ENCODE measurements around the gene SERPINA1. TPM values are rescaled to one million over a fixed set of nuclear protein-coding genes. Genes with fewer than 3 reads are reported as not detected.

SERPINA1 gene
- total and polyA plus RNA-seq, 2 experiments from 2014 or later: 0.16 to 0.65 TPM

- WGBS, 2 experiments (ENCODE audit: low coverage in 1 of 2, low lambda C conversion rate in 2 of 2, missing lambda C conversion rate in 2 of 2): 91 to 93% methylated on average over 12 of the region's 12 CpGs
- no peak overlapping the region for H3K9ac ChIP-seq
- H3K4me2 ChIP-seq (ENCODE audit: unreplicated experiment): no peak overlapping the region
- H3K27me3 ChIP-seq (replicated peaks; ENCODE audit: insufficient read depth): no peaks in the 10 kb centered on the region
- H3F3A ChIP-seq (ENCODE audit: insufficient read depth): peaks cover 20% of the 10 kb centered on the region
- TF ChIP-seq EZH2 (IDR thresholded peaks at IDR 0.05; ENCODE audit: insufficient read depth, poor library complexity, severe bottlenecking): no peak
- TF ChIP-seq EZH2phosphoT487 (IDR thresholded peaks at IDR 0.05; ENCODE audit: insufficient read depth, low read depth): no peak
- H3K36me3 ChIP-seq (ENCODE audit: low read depth): no peaks in the 10 kb centered on the region
- in situ Hi-C loops (cut with MboI): no loop called here
- H3K4me1 ChIP-seq (ENCODE audit: insufficient read depth): peaks cover 24% of the 10 kb centered on the region
- no peak overlapping the region for H3K27ac ChIP-seq
- DNase-seq: no peak
- H3K9me3 ChIP-seq (ENCODE audit: low read depth): no peaks in the 10 kb centered on the region
- H3K79me2 ChIP-seq (ENCODE audit: insufficient read depth): no peaks in the 10 kb centered on the region
- no peak overlapping the region for H3K4me3 ChIP-seq
- H3K9me2 ChIP-seq (ENCODE audit: insufficient read depth): no peaks in the 10 kb centered on the region
- H2AFZ ChIP-seq: no peak overlapping the region
- H4K20me1 ChIP-seq (ENCODE audit: insufficient read depth): no peaks in the 10 kb centered on the region
Observed at GRCh38 chr14:94376108-94376975, 12.1 kb downstream of the SERPINA1 start.

DNA sequence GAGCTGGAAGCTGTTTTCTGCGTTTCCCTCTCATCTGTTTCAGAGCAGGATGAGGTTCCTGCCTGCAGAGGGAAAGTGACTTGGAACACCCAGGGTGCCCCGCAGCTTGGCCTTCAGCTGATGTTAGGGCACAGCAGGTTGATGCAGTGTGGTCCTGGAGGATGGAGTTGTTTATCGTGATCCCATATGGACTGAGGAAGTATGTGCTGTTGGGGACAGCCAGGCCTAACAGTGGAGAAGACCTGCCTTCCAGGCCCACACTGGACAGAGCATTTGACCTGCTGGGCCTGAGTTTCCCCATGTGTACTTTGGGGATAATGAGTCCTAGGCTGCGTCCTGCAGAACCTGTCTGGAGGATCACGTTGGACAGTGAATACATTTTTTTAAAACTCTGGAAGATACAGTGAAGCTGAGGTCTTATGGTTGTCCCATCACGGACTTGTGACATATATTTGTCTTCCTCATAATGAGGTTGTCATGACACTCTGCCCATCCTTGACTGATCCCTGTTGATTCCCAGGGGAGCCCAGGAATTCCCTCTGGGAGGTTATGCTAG, 12.8 kb downstream of the SERPINA1 start:
- TF ChIP-seq EZH2phosphoT487 (IDR thresholded peaks at IDR 0.05; ENCODE audit: insufficient read depth, low read depth): no peak
- TF ChIP-seq EZH2 (IDR thresholded peaks at IDR 0.05; ENCODE audit: insufficient read depth, poor library complexity, severe bottlenecking): no peak

GRCh38 chr14:94374749-94375260, 13.6 kb downstream of the SERPINA1 start:
- no peak overlapping the region for H3K4me3 ChIP-seq
- in situ Hi-C loops (cut with MboI): no loop called here
- no peak overlapping the region for H2AFZ ChIP-seq
- no peaks in the 10 kb centered on the region for H4K20me1 ChIP-seq (ENCODE audit: insufficient read depth)
- no peaks in the 10 kb centered on the region for H3K27me3 ChIP-seq (replicated peaks; ENCODE audit: insufficient read depth)
- H3K27ac ChIP-seq: no peak overlapping the region
- 92 to 96% methylated on average over 4 of the region's 4 CpGs for WGBS, 2 experiments (ENCODE audit: low coverage in 1 of 2, low lambda C conversion rate in 2 of 2, missing lambda C conversion rate in 2 of 2)
- H3F3A ChIP-seq (ENCODE audit: insufficient read depth): peaks cover 20% of the 10 kb centered on the region
- H3K9me2 ChIP-seq (ENCODE audit: insufficient read depth): no peaks in the 10 kb centered on the region
- no peak overlapping the region for H3K9ac ChIP-seq
- H3K36me3 ChIP-seq (ENCODE audit: low read depth): no peaks in the 10 kb centered on the region
- H3K9me3 ChIP-seq (ENCODE audit: low read depth): no peaks in the 10 kb centered on the region
- H3K4me1 ChIP-seq (ENCODE audit: insufficient read depth): peaks cover 24% of the 10 kb centered on the region
- no peak for TF ChIP-seq EZH2 (IDR thresholded peaks at IDR 0.05; ENCODE audit: insufficient read depth, poor library complexity, severe bottlenecking)
- TF ChIP-seq EZH2phosphoT487 (IDR thresholded peaks at IDR 0.05; ENCODE audit: insufficient read depth, low read depth): no peak
- H3K4me2 ChIP-seq (ENCODE audit: unreplicated experiment): no peak overlapping the region
- no peak for DNase-seq
- no peaks in the 10 kb centered on the region for H3K79me2 ChIP-seq (ENCODE audit: insufficient read depth)

More for the DNA sequence above, 12.8 kb downstream of the SERPINA1 start:
- H3K4me1 ChIP-seq (ENCODE audit: insufficient read depth): peaks cover 24% of the 10 kb centered on the region
- no peaks in the 10 kb centered on the region for H3K36me3 ChIP-seq (ENCODE audit: low read depth)
- no peak overlapping the region for H3K4me3 ChIP-seq
- H4K20me1 ChIP-seq (ENCODE audit: insufficient read depth): no peaks in the 10 kb centered on the region
- in situ Hi-C loops (cut with MboI): no loop called here
- no peak for DNase-seq
- H3K27ac ChIP-seq: no peak overlapping the region
- peaks cover 20% of the 10 kb centered on the region for H3F3A ChIP-seq (ENCODE audit: insufficient read depth)
- no peaks in the 10 kb centered on the region for H3K27me3 ChIP-seq (replicated peaks; ENCODE audit: insufficient read depth)
- no peak overlapping the region for H3K4me2 ChIP-seq (ENCODE audit: unreplicated experiment)
- no peak overlapping the region for H3K9ac ChIP-seq
- H2AFZ ChIP-seq: no peak overlapping the region
- H3K79me2 ChIP-seq (ENCODE audit: insufficient read depth): no peaks in the 10 kb centered on the region
- no peaks in the 10 kb centered on the region for H3K9me3 ChIP-seq (ENCODE audit: low read depth)
- no peaks in the 10 kb centered on the region for H3K9me2 ChIP-seq (ENCODE audit: insufficient read depth)
- WGBS, 2 experiments (ENCODE audit: low coverage in 1 of 2, low lambda C conversion rate in 2 of 2, missing lambda C conversion rate in 2 of 2): 96 to 99% methylated on average over 6 of the region's 6 CpGs

DNA sequence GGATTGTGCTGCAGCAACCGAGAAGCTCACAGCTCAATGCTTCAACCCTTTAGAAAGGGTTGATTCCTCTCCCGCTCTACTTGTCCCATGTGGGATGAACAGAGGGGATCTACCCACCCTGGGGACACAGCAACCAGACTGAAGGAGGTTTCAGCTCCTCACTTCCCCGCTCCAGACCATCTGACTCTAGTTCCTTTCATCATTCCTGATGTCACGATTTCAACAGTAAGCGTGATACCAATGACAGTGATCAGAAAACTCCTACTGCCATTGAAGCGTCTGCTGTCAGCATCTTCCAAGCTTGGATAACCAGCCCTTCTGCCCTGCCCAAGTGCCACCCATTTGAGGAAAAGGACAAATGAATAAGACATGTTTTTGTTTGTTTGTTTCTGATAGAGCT, 14.3 kb downstream of the SERPINA1 start:
- no peaks in the 10 kb centered on the region for H3K9me3 ChIP-seq (ENCODE audit: low read depth)
- H3K9me2 ChIP-seq (ENCODE audit: insufficient read depth): no peaks in the 10 kb centered on the region
- H3K4me1 ChIP-seq (ENCODE audit: insufficient read depth): peaks cover 18% of the 10 kb centered on the region
- H4K20me1 ChIP-seq (ENCODE audit: insufficient read depth): no peaks in the 10 kb centered on the region
- no peaks in the 10 kb centered on the region for H3K36me3 ChIP-seq (ENCODE audit: low read depth)
- H3K4me2 ChIP-seq (ENCODE audit: unreplicated experiment): no peak overlapping the region
- in situ Hi-C loops (cut with MboI): no loop called here
- 85 to 89% methylated on average over 6 of the region's 6 CpGs for WGBS, 2 experiments (ENCODE audit: low coverage in 1 of 2, low lambda C conversion rate in 2 of 2, missing lambda C conversion rate in 2 of 2)
- no peak overlapping the region for H3K4me3 ChIP-seq
- H2AFZ ChIP-seq: no peak overlapping the region
- peaks cover 20% of the 10 kb centered on the region for H3F3A ChIP-seq (ENCODE audit: insufficient read depth)
- no peak for TF ChIP-seq EZH2phosphoT487 (IDR thresholded peaks at IDR 0.05; ENCODE audit: insufficient read depth, low read depth)
- no peak for TF ChIP-seq EZH2 (IDR thresholded peaks at IDR 0.05; ENCODE audit: insufficient read depth, poor library complexity, severe bottlenecking)
- no peaks in the 10 kb centered on the region for H3K79me2 ChIP-seq (ENCODE audit: insufficient read depth)
- peak overlapping the region; percentile 34 for H3K27ac ChIP-seq
- DNase-seq: no peak
- H3K27me3 ChIP-seq (replicated peaks; ENCODE audit: insufficient read depth): no peaks in the 10 kb centered on the region
- no peak overlapping the region for H3K9ac ChIP-seq
